SK-N-SH (cell line): ENCODE measurements around the gene METTL4. TPM values are rescaled to one million over a fixed set of nuclear protein-coding genes. Genes with fewer than 3 reads are reported as not detected.

Experiments used
- CTCF ChIA-PET: fragments of 300-600, 350-600 bp; formaldehyde crosslinking; extraction: SDS; loops from one replicate; lab custom pipeline; 2021; lab: Yijun Ruan, JAX
- POLR2A ChIA-PET: fragments of 350-600 bp; sonication (Branson Sonifier 250); formaldehyde crosslinking; extraction: SDS; loops from one replicate; lab custom pipeline; 2020; ENCODE audit warnings: antibody characterized with exemption, inconsistent platforms; lab: Yijun Ruan, JAX
- DNase-seq: peaks from one replicate; pipeline ENCODE4 v3.0.0; 2012
- H2AFZ ChIP-seq: fragments of 200-600 bp; sonication (generic); 2 replicates; pipeline ENCODE4 v1.8.1; 2016; ENCODE audit warnings: antibody characterized with exemption, mild to moderate bottlenecking, low read depth
- H3F3A ChIP-seq: fragments of 200-600 bp; sonication (generic); replicated peaks from 2 replicates; pipeline ENCODE3; 2016; ENCODE audit warnings: antibody characterized with exemption, mild to moderate bottlenecking; ENCODE audit not compliant: insufficient read depth
- H3K27ac ChIP-seq, 2 experiments: fragments of 200-500 bp in 1 of 2; fragments of 200-600 bp in 1 of 2; sonication (Bioruptor generic) in 1 of 2; sonication (generic), shearing (Covaris generic) in 1 of 2; 2 replicates each; pipeline versions ENCODE4 v1.5.1 to v1.6.1; 2014 to 2016; ENCODE audit warnings: low read depth in 2 of 2, inconsistent platforms in 1 of 2, low read length in 1 of 2, mild to moderate bottlenecking in 1 of 2, mixed read lengths in 1 of 2
- H3K27me3 ChIP-seq: fragments of 200-600 bp; sonication (generic), shearing (Covaris generic); 2 replicates; pipeline ENCODE4 v1.6.1; 2016; ENCODE audit warnings: mixed run types; ENCODE audit not compliant: insufficient read depth
- H3K36me3 ChIP-seq, 2 experiments: fragments of 200-500 bp in 1 of 2; fragments of 200-600 bp in 1 of 2; sonication (Bioruptor generic) in 1 of 2; sonication (generic) in 1 of 2; replicated peaks in 1 of 2; 2 replicates each; pipeline versions ENCODE3 to v1.5.1; 2014 to 2016; ENCODE audit warnings: low read length in 1 of 2, mild to moderate bottlenecking in 1 of 2; ENCODE audit not compliant: insufficient read depth in 2 of 2, control insufficient read depth in 1 of 2
- H3K4me1 ChIP-seq, 2 experiments: fragments of 200-500 bp in 1 of 2; fragments of 200-600 bp in 1 of 2; sonication (Bioruptor generic) in 1 of 2; sonication (generic), shearing (Covaris generic) in 1 of 2; 2 replicates each; pipeline versions ENCODE4 v1.5.1 to v1.6.1; 2014 to 2016; ENCODE audit warnings: low read depth in 1 of 2, low read length in 1 of 2, mixed run types in 1 of 2; ENCODE audit not compliant: insufficient read depth in 2 of 2, control insufficient read depth in 1 of 2
- H3K4me2 ChIP-seq: fragments of 200-600 bp; sonication (generic), shearing (Covaris generic); 2 replicates; pipeline ENCODE4 v1.6.1; 2017; ENCODE audit warnings: mixed run types
- H3K4me3 ChIP-seq, 2 experiments: fragments of 200-500 bp in 1 of 2; fragments of 200-600 bp in 1 of 2; sonication (Bioruptor generic) in 1 of 2; sonication (generic), shearing (Covaris generic) in 1 of 2; 2 replicates each; pipeline versions ENCODE4 v1.5.1 to v1.8.1; 2014 to 2016; ENCODE audit warnings: low read depth in 2 of 2, inconsistent platforms in 1 of 2, low read length in 1 of 2, mild to moderate bottlenecking in 1 of 2, mixed read lengths in 1 of 2, moderate library complexity in 1 of 2
- H3K79me2 ChIP-seq: fragments of 200-600 bp; sonication (generic); 2 replicates; pipeline ENCODE4 v1.8.1; 2017; ENCODE audit warnings: mild to moderate bottlenecking; ENCODE audit not compliant: insufficient read depth
- H3K9ac ChIP-seq: fragments of 200-600 bp; sonication (generic); 2 replicates; pipeline ENCODE4 v1.6.1; 2017; ENCODE audit warnings: mixed run types
- H3K9me2 ChIP-seq: fragments of 200-600 bp; sonication (generic); 2 replicates; pipeline ENCODE4 v1.6.1; 2017; ENCODE audit warnings: mixed run types
- H3K9me3 ChIP-seq: fragments of 200-600 bp; sonication (generic); 2 replicates; pipeline ENCODE4 v1.6.1; 2017; ENCODE audit warnings: mixed run types, mild to moderate bottlenecking, moderate library complexity
- H4K20me1 ChIP-seq: fragments of 200-600 bp; sonication (generic); 2 replicates; pipeline ENCODE4 v1.6.1; 2017; ENCODE audit warnings: mild to moderate bottlenecking, mixed run types; ENCODE audit not compliant: insufficient read depth
- CHD2 ChIP-seq: fragments of 150-350 bp; IDR thresholded peaks from 2 replicates; pipeline ENCODE4 v1.6.1; 2018; ENCODE audit warnings: low read length; ENCODE audit not compliant: partially characterized antibody
- EP300 ChIP-seq, 2 experiments: IDR thresholded peaks; 2 replicates each; pipeline versions ENCODE4 v1.4.0 to v1.6.1; 2012; ENCODE audit warnings: borderline replicate concordance in 1 of 2, low read depth in 1 of 2, low read length in 1 of 2
- EZH2phosphoT487 ChIP-seq: fragments of 200-600 bp; sonication (generic); IDR thresholded peaks from 2 replicates; pipeline ENCODE4 v1.6.1; 2017; ENCODE audit warnings: low read depth, mixed run types, mild to moderate bottlenecking, antibody characterized with exemption, moderate library complexity, borderline replicate concordance
- FOXJ3 ChIP-seq: sonication (generic); formaldehyde crosslinking; IDR thresholded peaks from 2 replicates; pipeline ENCODE4 v1.5.1; 2020; ENCODE audit warnings: mild to moderate bottlenecking, missing genetic modification reagents
- FOXM1 ChIP-seq: IDR thresholded peaks from 2 replicates; pipeline ENCODE4 v1.4.0; 2012; ENCODE audit warnings: low read depth, mild to moderate bottlenecking
- GABPA ChIP-seq: IDR thresholded peaks from 2 replicates; pipeline ENCODE4 v1.4.0; 2012; ENCODE audit warnings: low read depth, mild to moderate bottlenecking
- GATA2 ChIP-seq: sonication (generic); formaldehyde crosslinking; IDR thresholded peaks from 2 replicates; pipeline ENCODE4 v1.5.0; 2020; ENCODE audit warnings: mild to moderate bottlenecking, missing genetic modification reagents
- JUND ChIP-seq: IDR thresholded peaks from 2 replicates; pipeline ENCODE4 v1.4.0; 2012
- MAX ChIP-seq: IDR thresholded peaks from 2 replicates; pipeline ENCODE4 v1.4.0; 2012; ENCODE audit warnings: low read depth
- NFIC ChIP-seq: IDR thresholded peaks from 2 replicates; pipeline ENCODE4 v1.4.0; 2012; ENCODE audit warnings: borderline replicate concordance
- RAD21 ChIP-seq: IDR thresholded peaks from 2 replicates; pipeline ENCODE4 v1.6.1; 2012; ENCODE audit warnings: mild to moderate bottlenecking, low read length
- REST ChIP-seq: IDR thresholded peaks from 2 replicates; pipeline ENCODE4 v1.6.1; 2012; ENCODE audit warnings: mild to moderate bottlenecking, low read depth, low read length, moderate library complexity
- RXRA ChIP-seq: IDR thresholded peaks from 2 replicates; pipeline ENCODE4 v1.4.0; 2012; ENCODE audit warnings: low read depth, mild to moderate bottlenecking, borderline replicate concordance
- SIN3A ChIP-seq: IDR thresholded peaks from 2 replicates; pipeline ENCODE4 v1.6.1; 2012; ENCODE audit warnings: low read depth, mild to moderate bottlenecking, low read length, moderate library complexity, borderline replicate concordance
- TAF1 ChIP-seq: IDR thresholded peaks from 2 replicates; pipeline ENCODE4 v1.6.1; 2012; ENCODE audit warnings: low read depth, mild to moderate bottlenecking, low read length, moderate library complexity, borderline replicate concordance
- USF1 ChIP-seq: IDR thresholded peaks from 2 replicates; pipeline ENCODE4 v1.4.0; 2012; ENCODE audit warnings: low read depth, borderline replicate concordance
- USF2 ChIP-seq: fragments of 150-350 bp; IDR thresholded peaks from 2 replicates; pipeline ENCODE4 v1.6.1; 2017; ENCODE audit warnings: antibody characterized with exemption, low read length, low read depth, borderline replicate concordance
- YY1 ChIP-seq: IDR thresholded peaks from 2 replicates; pipeline ENCODE4 v1.4.0; 2012; ENCODE audit warnings: low read depth, mild to moderate bottlenecking
- ZBTB33 ChIP-seq: IDR thresholded peaks from 2 replicates; pipeline ENCODE4 v1.4.0; 2012; ENCODE audit warnings: low read depth, borderline replicate concordance
- WGBS: methylation state at CpG from one replicate; pipeline ENCODE4 v1.1.6; 2017; ENCODE audit warnings: low lambda C conversion rate; 5-methylcytosine and 5-hydroxymethylcytosine counted together
- polyA plus RNA-seq, 3 experiments: library from polyadenylated mRNA; depleted of rRNA; stranded (reverse); fragments of >200 nt; gene quantifications; 2 replicates each; pipeline ENCODE4 v1.2.3, GENCODE V29; 2012

The METTL4 gene
- polyA plus RNA-seq, 1 of the 3 experiments (the other 2 are of a cell fraction): 2.9 TPM

- no peak for TF ChIP-seq USF1
- TF ChIP-seq EZH2phosphoT487: no peak
- TF ChIP-seq JUND: no peak
- no peak for TF ChIP-seq USF2
- no peak for TF ChIP-seq GABPA
- TF ChIP-seq YY1: no peak
- no peak for TF ChIP-seq MAX
- no peak for TF ChIP-seq CHD2
- no peak for TF ChIP-seq GATA2 (CRISPR knock-in tag)
- TF ChIP-seq SIN3A: no peak
- no peak for TF ChIP-seq REST
- no peak for TF ChIP-seq TAF1
- TF ChIP-seq NFIC: no peak
- no peak for TF ChIP-seq EP300 (IDR thresholded peaks at IDR 0.05; ENCODE audit: borderline replicate concordance in 1 of 2, low read depth in 1 of 2, low read length in 1 of 2)
- TF ChIP-seq FOXJ3 (CRISPR knock-in tag): no peak
- no peak for TF ChIP-seq RXRA
- no peak for TF ChIP-seq ZBTB33
- no peak for TF ChIP-seq FOXM1
- TF ChIP-seq RAD21: no peak
- Histone ChIP-seq H3K9ac (peak overlapping the region; percentile 95), H3K36me3 (peaks cover 9 to 16% of the 10 kb centered on the region in 2 experiments), H3K27me3 (no peaks in the 10 kb centered on the region), H3F3A (peaks cover 5% of the 10 kb centered on the region), H3K4me3 (peak overlapping the region; percentile 69 to 97), H3K4me2 (peak overlapping the region; percentile 94), H3K27ac (peak overlapping the region in 1 of 2 experiments; percentile 98; a peak in 3 of 4 replicates), H3K4me1 (peaks cover 10 to 20% of the 10 kb centered on the region in 2 experiments; a peak in 3 of 4 replicates), H3K9me3 (no peaks in the 10 kb centered on the region), H4K20me1 (no peaks in the 10 kb centered on the region), H3K9me2 (no peaks in the 10 kb centered on the region), H2AFZ (peak overlapping the region; percentile 97), H3K79me2 (peaks cover 88% of the 10 kb centered on the region)
- no peak for DNase-seq
- ChIA-PET CTCF (interaction anchor here (0.8 kb wide), 1 partner anchor 26 kb away, joined by 4 read pairs; no protein-coding TSS in a partner anchor), POLR2A (no interaction called here)
- WGBS: 3% methylated on average over 1 of the region's 1 CpG
Observed at GRCh38 chr18:2572171-2572569, 865 bp upstream of the METTL4 start.
